Neutrophil (primary cell): ENCODE measurements around the gene C9.

Experiments used
- H3K27ac ChIP-seq: fragments of 200-600 bp; sonication (generic); 2 replicates; pipeline ENCODE4 v1.5.1; 2016; ENCODE audit warnings: mild to moderate bottlenecking, moderate library complexity
- H3K27me3 ChIP-seq: fragments of 200-600 bp; sonication (generic); 2 replicates; pipeline ENCODE4 v1.6.0; 2016; ENCODE audit warnings: mild to moderate bottlenecking
- H3K36me3 ChIP-seq: fragments of 200-600 bp; sonication (generic); 2 replicates; pipeline ENCODE4 v1.5.1; 2017
- H3K4me1 ChIP-seq, 2 experiments: fragments of 200-600 bp in 1 of 2; sonication (generic) in 1 of 2; 1 replicate in 1 of 2; 2 replicates in 1 of 2; pipeline versions ENCODE4 v1.5.1 to v1.6.1; 2013 to 2016; ENCODE audit warnings: low read depth in 1 of 2, low read length in 1 of 2, mild to moderate bottlenecking in 1 of 2, moderate library complexity in 1 of 2; ENCODE audit not compliant: control insufficient read depth in 1 of 2, insufficient read depth in 1 of 2
- H3K4me3 ChIP-seq, 2 experiments: fragments of 200-600 bp in 1 of 2; sonication (generic) in 1 of 2; 1 replicate in 1 of 2; 2 replicates in 1 of 2; pipeline ENCODE4 v1.5.1; 2013 to 2016; ENCODE audit warnings: low read depth in 1 of 2, low read length in 1 of 2, mild to moderate bottlenecking in 1 of 2, moderate library complexity in 1 of 2
- H3K9me3 ChIP-seq: fragments of 200-600 bp; sonication (generic); 2 replicates; pipeline ENCODE4 v1.5.1; 2016
- TF ChIP-seq, protein P1 (sequence below): fragments of 200-600 bp; sonication (generic); IDR thresholded peaks from 2 replicates; pipeline ENCODE4 v1.5.1; 2016; ENCODE audit warnings: antibody characterized with exemption

The C9 gene

DNA sequence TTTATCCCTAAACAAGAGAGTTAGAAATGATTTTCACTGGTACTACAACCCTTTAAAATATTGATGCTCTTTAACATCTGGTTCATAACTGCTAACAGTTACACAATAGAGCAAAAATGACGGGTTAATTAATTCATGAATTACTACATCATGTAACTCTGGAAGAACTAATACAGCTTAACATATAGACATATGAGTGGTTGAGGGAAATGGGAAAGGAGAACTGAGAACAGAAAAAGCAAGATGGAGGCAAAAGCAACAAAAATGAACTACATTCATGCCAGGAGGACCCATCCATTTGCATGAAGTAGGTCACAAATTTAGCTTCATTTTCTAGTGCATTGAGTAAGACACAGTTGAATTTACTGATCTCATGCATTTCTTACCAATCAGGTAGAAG lies 61.8 kb downstream of the C9 start:
- no peaks in the 10 kb centered on the region for H3K36me3 ChIP-seq
- TF ChIP-seq, protein P1, sequence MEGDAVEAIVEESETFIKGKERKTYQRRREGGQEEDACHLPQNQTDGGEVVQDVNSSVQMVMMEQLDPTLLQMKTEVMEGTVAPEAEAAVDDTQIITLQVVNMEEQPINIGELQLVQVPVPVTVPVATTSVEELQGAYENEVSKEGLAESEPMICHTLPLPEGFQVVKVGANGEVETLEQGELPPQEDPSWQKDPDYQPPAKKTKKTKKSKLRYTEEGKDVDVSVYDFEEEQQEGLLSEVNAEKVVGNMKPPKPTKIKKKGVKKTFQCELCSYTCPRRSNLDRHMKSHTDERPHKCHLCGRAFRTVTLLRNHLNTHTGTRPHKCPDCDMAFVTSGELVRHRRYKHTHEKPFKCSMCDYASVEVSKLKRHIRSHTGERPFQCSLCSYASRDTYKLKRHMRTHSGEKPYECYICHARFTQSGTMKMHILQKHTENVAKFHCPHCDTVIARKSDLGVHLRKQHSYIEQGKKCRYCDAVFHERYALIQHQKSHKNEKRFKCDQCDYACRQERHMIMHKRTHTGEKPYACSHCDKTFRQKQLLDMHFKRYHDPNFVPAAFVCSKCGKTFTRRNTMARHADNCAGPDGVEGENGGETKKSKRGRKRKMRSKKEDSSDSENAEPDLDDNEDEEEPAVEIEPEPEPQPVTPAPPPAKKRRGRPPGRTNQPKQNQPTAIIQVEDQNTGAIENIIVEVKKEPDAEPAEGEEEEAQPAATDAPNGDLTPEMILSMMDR = no peak
- H3K9me3 ChIP-seq = no peaks in the 10 kb centered on the region
- no peaks in the 10 kb centered on the region for H3K27me3 ChIP-seq
- no peak overlapping the region for H3K27ac ChIP-seq
- H3K4me1 ChIP-seq = peaks cover 11 to 21% of the 10 kb centered on the region in 2 experiments
- no peak overlapping the region for H3K4me3 ChIP-seq

DNA sequence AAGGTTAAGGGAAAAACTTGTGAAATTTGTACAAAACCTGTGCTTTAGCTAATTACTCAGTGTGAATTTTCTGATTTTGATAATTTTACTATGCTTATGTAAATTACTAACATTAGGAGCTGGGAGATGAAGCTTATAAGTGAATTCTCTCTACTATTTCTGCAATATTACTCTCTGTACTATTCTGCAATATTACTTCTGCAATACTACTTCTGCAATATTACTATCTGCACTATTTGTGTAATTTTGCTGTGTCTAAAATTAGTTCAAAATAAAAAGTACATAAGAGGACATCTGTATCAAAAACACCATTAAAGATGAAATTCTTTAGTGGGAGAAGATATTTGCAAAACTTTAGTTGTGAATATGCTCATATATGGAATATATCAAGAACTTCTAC lies 62.9 kb downstream of the C9 start:
- TF ChIP-seq, protein P1 = no peak
- Histone ChIP-seq H3K27ac (peak overlapping the region; percentile 13), H3K4me3 (no peak overlapping the region), H3K9me3 (no peaks in the 10 kb centered on the region), H3K4me1 (peaks cover 11 to 21% of the 10 kb centered on the region in 2 experiments), H3K27me3 (no peaks in the 10 kb centered on the region), H3K36me3 (no peaks in the 10 kb centered on the region)

DNA sequence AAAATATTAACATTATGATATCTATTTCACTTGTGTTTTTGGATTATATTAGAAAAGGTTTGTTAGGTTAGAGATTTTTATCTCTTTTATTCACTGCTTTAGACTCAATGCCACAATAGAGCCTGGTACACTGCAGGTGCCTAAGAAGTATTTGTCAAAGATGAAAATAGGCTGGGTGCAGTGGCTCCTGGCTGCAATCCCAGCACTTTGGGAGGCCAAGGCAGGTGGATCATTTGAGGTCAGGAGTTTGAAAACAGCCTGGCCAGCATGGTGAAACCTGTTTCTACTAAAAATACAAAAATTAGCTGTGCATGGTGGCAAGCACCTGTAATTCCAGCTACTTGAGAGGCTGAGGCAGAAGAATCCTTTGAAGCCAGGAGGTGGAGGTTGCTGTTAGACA lies 64.3 kb downstream of the C9 start:
- Histone ChIP-seq H3K27me3 (no peaks in the 10 kb centered on the region), H3K9me3 (no peaks in the 10 kb centered on the region), H3K27ac (no peak overlapping the region), H3K4me1 (peaks cover 11 to 21% of the 10 kb centered on the region in 2 experiments), H3K36me3 (no peaks in the 10 kb centered on the region), H3K4me3 (no peak overlapping the region)
- TF ChIP-seq, protein P1 = no peak

GRCh38 chr5:39294736-39295135 lies 69.6 kb downstream of the C9 start:
- no peaks in the 10 kb centered on the region for H3K27me3 ChIP-seq
- H3K4me3 ChIP-seq = no peak overlapping the region
- H3K9me3 ChIP-seq = no peaks in the 10 kb centered on the region
- no peak overlapping the region for H3K27ac ChIP-seq
- TF ChIP-seq, protein P1 = no peak
- no peaks in the 10 kb centered on the region for H3K4me1 ChIP-seq
- no peaks in the 10 kb centered on the region for H3K36me3 ChIP-seq

DNA sequence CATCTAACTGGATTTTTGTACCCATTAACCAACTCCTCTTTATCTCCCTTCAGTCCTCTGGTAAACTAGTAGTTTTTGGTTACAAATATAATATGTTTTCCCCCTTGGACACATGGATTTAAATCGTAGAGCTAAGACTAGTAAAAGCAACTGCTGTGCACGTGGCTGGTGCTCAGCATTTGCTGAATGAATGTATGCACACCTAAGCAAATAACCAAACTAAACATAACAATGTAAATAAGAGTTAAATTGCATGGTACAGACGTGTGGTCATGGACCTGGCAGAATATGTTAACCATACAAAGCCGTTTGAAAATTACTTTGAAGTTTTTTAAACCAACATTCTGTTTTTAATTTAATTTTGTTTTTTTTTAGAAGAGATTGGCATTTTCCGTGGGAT lies 79.7 kb downstream of the C9 start:
- Histone ChIP-seq H3K27me3 (no peaks in the 10 kb centered on the region), H3K27ac (no peak overlapping the region), H3K4me3 (no peak overlapping the region), H3K9me3 (no peaks in the 10 kb centered on the region), H3K4me1 (peaks cover 13 to 17% of the 10 kb centered on the region in 2 experiments), H3K36me3 (no peaks in the 10 kb centered on the region)
- TF ChIP-seq, protein P1 = no peak
